ENCODE results near the gene FAM131C.

DNA sequence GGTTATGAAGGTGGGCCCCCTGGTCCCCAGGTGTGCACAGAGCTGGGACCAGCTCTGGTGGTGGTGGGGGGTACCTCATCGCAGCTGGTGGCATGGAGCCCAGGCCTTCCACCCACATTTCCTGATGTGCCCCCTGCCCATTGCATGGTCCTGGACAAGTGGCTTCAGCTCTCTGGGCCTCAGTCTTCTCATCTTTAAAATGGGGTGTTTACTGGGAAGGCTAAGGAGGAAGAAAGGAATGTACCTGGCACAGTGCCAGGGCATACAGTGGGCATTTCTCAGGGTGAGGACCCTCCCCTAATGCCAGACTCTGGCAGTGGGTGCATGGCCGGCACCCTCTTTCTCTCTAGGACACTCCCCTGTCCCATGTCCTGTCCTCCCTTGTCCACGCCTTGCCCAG, 22.4 kb downstream of the FAM131C start:
- TF ChIP-seq TAF1 (IDR thresholded peaks at IDR 0.05; ENCODE audit: borderline replicate concordance, insufficient read depth, low read length) (no peak), REST (IDR thresholded peaks at IDR 0.05; ENCODE audit: insufficient read depth in 1 of 2, low read depth in 2 of 2, low read length in 2 of 2) (no peak)
